DMS53 (cell line): ENCODE measurements around the gene SGPP2.

ENCODE experiments used
- DNase-seq: peaks from one replicate; lab custom pipeline; 2025; lab: John Stamatoyannopoulos, UW

SGPP2 gene

DNA sequence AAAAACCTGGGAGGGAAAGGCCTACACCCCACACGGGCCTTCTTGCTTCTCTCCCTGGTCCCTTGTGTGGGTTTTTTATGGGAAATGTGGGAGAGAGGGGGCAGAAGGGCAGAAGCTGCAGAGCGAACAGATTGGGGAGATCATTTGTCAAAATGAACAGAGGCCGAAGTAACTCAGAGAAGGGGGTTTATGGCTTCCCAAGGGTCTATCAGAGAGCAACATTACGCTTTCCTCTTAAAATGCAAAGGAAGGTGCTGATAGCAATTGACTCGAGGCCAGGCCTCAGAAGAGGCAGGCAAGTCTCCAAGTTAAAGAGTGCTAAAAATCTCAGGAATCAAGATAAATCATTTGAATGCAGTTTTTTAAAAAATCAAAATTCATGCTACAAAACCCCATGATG, 101.5 kb downstream of the SGPP2 start:
- no peak for DNase-seq

DNA sequence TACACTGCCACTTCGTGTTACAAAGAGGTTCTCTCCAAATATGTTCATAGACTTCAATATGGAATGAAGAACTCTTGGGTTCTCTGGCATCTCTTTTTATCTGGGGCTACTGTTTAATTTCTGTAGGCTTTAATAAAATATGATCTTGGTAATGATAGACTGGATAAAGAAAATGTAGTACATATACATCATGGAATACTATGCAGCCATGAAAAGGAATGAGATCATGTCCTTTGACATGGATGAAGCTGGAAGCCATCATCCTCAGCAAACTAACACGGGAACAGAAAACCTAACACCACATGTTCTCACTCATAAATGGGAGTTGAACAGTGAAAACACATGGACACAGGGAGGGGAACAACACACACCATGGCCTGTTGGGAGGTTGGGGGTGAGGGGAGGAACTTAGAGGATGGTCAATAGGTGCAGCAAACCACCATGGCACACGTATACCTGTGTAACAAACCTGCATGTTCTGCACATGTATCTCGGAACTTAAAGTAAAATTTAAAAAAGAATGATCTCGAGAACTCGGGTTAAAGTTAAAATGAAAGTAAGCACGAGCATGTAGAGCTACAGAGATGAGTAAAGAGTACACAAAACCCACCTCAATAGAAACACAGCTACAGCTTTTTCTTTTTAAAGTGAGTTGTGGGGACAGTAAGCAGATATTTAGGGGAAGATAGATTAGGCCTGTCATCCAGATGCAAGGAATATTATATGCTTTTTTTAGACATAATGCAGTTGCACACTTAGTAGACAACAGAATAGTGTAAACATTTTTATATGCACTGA, 102.3 kb downstream of the SGPP2 start:
- no peak for DNase-seq

DNA sequence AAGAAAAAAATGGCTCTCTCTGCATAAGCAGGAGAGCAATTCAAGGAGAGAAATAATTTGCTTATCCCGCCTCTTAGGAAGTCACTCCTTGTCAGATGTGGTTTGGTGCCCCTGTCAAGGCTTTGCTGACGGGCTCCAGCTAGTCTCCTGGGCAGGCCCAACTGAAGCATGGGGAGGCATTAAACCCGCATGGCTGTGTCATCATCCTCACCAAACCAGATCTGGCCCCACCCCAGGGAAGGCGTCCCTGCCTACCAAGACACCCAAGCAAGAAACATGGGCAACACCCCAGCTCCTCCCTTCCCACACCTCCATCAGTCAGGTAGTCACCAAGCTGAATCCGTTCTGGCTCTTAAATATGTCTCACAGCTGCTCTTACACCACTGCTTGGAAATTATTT, 108.0 kb downstream of the SGPP2 start:
- no peak for DNase-seq

DNA sequence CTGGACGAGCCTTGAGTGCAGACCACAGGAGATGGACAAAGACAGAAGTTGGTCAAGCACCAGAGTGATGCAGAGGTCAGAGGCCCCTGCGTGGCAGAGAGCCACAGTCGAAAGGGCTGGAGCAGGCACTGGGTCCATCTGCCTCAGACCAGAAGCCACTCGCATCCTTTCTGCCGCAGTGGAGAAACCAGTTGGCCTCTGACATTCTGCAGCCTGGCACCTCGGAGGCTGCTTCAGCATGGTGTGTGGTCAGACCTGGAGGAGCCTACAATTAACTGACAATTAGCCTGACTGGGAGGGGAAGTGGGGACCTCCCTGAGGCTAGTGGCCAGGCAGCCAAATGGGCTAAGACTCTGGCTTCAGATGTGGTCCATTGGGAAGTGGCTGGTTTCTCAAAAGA, 111.1 kb downstream of the SGPP2 start:
- no peak for DNase-seq

DNA sequence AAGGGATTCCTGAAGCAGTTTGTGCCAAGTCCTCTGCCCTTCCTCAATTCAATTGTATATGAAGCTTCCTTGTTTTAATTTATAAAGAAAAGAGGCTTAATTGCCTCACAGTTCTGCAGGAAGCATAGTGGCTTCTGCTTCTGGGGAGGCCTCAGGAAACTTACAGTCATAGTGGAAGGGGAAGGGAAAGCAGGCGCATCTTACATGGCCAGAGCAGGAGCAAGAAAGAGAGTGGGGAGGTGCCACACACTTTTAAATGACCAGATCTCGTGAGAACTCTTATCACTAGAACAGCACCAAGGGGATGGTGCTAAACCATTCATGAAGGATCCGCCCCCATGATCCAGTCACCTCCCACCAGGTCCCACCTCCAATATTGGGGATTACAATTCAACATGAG, 114.2 kb downstream of the SGPP2 start:
- DNase-seq = no peak

DNA sequence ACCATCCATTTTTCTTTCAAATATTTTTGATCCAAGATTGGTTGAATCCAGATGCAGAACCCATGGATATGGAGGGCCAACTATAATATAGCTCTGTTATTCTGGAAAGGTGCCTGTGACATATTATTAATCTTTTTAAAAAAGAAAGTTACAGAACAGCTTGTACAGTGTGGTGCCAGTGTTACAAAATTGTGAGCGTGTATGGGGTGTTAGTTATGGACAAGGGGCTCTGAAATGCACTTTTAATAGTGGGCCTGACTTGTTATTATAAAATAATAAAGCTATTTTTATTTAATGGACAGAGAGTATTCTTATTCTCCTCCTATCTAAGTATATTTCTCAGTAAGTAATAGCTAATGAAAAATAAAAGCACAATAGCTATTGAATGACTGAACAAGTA, 120.3 kb downstream of the SGPP2 start:
- no peak for DNase-seq

DNA sequence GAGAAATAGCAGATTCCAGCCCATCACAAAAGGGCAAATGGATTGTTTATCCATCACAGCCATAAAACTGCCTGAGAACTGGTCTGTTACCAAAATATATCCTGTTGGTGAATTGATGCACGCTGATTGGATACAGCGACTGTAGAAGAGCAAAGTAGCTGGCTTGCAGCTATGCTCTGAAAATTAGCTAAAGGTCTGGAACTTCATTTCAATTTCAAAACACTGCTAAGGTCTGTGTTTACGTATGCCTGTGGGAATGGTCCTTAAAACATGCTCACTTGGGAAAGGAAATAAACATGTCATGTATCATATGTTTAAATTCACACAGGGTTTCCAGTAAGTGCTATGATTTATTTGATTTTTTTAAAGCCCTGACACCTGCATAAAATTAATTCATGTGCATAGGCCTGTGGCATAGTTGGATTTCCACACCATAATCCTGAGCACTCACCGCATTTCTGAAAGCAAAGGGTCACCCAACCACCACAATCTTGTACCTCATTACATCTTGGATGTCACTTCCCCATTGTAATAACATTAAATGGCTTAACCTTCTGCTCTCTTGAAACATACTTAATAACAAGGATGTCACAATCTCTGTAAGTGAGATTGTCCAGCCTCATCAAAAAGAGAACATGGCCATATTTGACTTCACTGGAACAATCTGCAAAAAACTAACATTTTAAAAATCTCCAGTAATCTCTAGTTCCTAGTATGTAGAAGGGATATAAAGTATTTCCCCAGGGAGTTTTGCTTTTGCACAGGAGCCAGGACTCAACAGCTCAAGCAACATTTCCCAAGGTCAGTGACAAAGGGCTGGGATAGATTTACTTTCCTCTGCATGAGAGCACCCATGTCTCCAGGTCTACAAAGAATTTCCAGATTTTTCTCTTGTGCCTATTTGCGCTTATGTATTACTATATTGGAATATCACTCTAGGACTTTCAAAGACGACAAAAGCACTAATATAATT, 121.8 kb downstream of the SGPP2 start:
- DNase-seq = no peak

DNA sequence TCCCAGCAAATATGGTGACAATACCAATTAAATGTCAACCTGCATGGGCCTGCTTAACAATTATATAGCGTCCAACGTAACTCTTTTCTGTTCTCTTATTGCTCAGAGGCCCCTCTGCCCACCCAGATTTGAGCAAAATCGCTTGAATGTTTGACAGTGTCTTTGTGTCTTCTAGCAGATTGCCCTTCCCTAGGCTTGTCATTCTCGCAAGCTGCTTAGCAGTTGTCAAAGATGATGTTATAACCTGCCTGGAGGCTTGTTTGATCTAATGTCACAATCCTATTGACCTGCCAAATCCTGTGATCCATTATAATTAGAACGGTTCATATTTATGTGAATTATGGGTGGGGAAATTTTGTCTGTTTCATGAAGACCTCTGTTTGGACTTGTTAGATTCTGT, 122.7 kb downstream of the SGPP2 start:
- DNase-seq = no peak

DNA sequence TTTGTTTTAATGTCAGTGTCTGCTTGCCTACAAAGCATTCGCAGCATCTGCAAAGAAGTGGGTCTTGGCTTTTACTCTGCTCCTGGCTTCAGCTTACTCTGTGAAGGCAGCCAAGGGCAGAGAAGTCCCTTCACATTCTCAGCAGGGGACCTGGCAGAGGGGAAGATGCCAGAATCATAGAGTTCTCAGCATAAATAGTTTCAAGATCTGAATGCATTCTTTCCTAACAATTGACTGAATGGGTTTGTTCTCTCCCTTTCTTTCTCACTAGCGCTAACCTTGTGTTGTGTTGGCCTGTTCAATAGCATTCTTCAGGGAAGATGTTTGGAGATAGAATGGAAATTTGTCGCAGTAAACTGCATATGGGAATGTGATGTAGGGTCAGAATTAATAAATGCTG, 124.6 kb downstream of the SGPP2 start:
- no peak for DNase-seq

DNA sequence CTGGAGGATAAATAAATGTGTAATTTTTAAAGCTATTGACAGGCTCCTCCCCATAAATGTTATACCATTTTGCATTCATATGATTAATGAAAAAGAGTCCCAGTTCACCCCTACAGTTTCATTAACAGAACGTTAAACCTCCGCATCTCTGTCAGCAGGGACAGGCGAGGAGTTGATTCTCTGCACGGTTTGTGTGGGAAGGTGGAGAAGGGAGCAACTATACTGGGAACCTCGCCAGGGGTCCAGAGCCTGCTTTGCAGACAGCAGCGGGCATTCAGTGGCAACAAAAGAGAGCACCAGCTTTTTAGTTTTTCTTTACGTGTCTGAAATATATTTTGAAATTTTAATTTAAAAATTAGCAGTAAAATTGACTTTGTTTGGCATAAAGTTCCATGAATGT, 130.2 kb downstream of the SGPP2 start:
- no peak for DNase-seq

DNA sequence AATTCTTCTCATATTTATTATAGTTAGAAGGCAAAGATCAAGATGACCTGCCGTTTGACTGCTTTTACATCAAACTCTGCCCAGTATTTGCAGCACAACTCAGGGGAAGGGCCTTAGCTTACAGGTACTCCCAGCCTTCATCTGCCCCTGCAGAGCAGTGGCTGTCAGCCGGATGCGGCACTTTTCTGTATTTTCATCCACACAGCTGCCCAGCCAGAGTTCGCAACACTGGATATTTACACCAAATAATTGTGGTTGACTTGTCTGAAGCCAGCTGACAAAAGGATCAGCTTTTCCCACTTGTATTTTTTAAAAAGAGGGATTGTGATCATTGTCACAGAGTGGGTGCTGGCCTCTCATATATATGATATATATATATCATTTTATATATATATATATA, 136.8 kb downstream of the SGPP2 start:
- no peak for DNase-seq

DNA sequence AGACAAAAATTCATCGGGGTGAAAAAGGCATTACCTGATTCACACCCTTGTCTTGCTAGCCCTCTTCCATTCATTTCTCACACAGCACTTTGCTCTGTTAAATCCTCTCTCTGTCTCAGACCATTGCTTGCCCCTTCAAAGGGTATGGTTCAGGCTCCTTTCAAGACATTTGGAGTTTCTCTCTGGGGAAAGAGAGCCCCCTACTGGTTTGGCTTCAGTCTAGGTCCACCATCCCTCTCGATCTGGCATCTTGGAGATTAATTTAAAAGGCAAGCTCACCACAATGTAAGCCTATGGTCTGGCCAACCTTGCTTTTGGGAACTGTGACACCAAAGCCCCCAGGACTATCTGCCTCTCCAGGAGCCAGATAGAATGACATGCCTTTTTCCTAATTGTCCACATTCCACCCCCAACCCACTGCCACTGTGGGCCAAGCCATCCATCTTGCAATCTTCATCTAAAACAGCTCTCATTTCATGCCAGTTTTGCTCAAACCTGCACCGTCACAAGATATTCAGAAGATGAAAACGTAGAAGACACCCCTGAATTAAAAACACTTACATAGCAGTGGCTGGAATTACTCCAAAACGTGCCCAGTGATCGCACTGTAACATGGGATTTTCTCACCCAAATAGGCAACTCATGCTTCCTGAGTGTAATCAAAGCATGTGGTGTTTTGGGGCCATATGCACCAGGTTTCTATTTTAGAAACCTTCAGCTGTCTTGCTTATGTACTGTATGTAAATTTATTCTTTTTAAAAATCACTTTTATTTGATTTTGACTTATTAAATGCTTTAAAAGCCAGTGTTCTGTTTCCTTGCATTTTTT, 137.7 kb downstream of the SGPP2 start:
- DNase-seq = peak; percentile 66

DNA sequence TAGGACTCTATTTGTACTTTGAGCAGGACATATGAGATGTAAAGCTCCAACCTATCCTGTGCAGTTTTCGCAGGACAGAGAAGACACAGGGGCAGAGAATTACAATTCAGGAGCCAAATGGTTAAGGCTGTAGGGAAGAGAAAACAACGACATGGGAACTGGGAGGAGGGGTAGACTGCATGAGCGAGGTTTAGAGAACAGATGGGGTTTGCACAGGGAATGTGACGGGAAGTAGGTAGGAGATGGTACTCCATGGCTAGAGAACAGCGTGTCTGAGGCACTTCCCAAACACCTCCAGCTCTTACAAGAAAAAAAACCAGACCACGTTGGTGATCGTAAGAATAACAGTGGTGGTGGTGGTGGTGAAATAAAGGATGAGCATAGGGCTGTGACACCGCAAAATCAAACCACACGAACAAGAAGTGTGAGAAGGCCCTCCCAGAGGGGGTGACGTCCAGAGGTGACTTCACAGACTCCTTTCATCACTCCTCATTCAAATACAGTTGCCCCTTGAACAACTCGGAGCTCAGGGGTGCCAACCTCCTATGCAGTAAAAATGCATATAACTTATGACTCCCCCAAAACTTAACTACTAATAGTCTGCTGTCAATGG, 138.9 kb downstream of the SGPP2 start:
- no peak for DNase-seq

DNA sequence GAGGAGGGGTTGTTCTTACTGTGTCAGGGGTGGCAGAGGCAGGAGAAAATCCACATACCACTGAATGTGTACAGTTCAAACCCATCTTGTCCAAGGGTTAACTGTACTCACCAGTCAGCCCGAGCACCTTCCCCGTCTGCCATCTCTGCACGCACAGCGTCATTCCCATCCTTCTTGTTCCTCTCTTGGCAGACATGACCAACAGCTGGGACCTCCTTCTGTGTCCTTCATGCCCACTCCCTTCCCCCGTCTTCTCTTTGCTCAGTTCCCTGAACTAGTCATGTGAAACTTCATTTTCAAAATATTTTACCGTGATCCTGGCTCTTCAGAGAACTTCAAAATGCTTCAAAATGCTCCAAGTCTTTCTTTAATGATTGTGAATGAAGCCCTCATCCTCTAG, 139.6 kb downstream of the SGPP2 start:
- no peak for DNase-seq

DNA sequence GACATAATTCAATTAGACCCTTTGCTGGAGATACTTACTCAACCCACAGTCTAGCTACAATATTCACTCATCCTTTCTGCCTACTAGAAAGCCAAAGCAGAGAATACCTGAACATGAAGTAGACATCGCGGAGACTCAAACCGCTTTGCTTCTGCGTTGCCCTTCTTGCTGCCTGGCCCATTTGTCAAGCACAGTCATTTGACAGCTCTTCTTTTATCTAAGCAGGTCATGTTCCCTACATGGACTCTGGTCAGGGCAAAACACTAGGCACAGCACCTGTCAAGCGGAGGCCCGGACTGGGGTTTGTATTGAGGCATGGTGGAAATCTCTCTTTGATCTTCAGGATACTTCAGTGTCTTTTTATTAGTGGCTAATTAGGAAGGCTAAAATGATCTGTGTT, 141.9 kb downstream of the SGPP2 start:
- DNase-seq = no peak

DNA sequence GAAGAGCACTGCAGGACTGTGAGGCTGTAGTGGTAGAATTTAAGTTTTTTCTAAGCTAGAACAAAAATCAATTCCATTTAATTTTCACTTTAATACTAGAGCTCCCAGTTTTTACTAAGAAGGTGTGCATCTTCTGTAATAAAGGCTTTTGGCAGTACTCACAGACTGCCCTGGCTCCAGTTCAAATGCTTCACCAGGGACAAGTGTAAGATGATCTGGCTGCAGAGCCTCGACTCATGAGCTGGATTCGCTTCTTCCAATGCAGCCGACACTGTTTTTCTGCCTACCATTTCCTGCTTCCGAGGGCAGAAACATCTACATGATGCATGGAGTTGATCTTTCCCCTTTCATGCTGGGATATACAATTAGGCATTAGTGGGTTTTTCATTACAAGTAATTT, 144.5 kb downstream of the SGPP2 start:
- peak; percentile 4 for DNase-seq

DNA sequence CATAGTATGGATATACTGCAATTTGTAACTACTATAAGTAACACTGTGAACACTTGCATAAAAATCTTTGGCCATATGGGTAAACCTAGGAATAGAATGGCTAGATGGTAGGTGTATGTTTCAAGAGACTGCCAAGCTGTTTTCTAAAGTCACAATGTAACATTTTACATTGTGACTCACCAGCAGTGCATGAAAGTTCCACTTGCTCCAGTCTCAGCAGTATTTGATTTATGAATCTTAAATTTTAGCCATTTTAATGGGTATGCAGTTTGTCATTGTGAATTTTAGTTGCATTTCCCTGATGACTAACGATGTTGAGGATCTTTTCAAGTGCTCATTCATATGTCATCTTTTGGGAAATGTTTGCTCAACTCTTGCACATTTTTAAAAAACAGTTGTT, 145.5 kb downstream of the SGPP2 start:
- DNase-seq = no peak

DNA sequence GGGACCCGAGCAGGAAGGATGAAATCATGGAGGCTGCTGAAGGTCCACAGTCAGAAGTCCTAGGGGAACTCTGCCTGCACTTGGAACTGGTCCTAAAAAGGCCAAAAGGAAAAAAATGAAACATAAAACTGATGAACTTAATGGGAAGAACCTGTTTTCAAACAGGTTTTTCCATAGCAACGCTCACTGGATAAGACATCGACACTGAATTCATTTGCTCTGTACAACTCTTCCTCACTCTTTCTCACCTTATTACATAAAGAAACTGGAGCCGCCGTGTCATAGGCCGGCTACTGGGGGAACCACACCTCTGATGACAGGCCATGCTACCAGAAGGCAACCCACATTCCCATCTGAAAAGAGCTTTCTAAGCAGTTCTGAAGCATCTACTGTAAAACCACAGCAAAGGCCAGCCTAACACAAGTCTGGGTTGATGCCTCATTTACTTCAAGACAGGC, 147.9 kb downstream of the SGPP2 start:
- peak; percentile 58 for DNase-seq

DNA sequence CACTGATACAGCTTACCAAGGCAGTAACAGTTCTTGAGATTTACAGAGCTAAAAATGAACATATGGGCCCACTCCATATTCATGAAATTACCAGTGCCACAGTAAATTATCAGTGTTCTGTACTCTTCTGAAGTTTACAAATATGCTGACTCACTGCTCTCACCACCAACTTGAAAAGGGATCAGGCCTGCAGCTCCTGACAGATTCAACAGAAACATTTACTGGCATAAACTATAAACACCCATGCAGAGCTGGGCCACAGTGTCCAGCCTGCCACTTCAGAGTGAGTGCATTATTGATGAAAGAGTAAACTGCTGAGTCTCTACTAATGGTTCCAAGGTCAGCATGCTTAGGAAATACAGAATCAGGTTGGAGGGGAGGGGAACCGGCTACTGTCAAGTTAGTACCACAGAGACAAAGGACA, 148.4 kb downstream of the SGPP2 start:
- peak; percentile 45 for DNase-seq

DNA sequence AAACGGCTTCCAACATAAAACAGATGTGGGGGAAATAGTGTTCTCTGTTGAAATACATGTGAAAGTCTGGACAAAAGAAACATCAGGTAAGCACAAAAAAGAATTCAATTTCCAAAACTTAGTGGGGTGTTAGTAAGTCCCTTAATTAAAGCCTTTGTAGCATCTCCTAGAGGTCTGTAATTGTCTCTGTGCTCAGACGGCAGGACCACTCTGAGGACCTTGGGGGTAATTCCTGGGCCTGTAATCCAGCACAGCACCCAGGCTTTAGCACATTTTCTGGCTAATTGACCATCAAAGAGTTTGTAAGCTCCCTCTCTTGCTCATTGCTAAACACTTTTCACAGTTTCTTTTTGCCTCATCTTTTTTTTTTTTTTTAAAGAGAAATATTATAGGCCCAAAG, 151.3 kb downstream of the SGPP2 start:
- no peak for DNase-seq

DNA sequence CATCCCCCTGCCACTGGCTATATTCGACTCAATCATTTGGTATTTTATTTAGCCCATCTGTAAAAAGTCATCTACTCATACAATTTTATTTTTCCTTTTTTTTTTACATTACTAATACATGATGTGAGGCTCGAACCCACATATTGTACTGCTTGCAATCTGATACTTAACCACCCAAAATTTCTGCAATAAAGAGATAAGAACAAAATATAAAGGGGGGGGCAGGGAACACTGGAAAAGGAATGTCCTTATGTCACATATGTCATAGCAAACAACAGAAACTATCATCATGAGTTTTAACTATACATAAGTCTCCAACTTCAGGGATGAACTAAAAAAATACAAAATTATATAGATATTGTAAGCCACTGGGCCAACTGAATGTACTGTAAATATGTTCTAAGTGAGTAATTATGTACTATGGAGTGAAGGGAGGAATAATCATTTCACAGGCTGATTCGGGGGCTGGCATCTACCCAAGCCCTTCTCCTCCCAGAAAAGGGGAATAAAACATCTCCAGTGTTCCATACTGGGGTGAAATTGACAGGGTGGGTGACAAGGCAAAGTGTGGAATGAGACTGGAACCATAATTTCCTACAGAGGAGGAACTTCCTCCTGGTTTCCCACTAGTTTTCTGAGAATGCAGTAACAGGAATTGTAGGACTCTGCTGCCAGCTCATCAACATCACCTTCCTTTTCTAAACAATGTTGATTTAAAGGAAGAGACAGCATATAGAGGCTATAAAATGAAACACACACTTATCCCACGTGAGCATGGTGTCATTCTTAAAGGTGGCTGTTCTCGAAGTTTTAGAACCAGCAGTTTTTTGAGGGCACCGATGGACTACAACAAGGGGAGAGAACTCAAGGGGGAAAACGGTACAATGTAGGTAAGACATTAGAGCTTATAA, 152.1 kb downstream of the SGPP2 start:
- no peak for DNase-seq
